Astrocyte of the hippocampus (primary cell): ENCODE results near the gene SUCLG2.

Source experiments
- DNase-seq: peaks from one replicate; pipeline ENCODE4 v3.0.0; 2011; ENCODE audit warnings: low read depth, low spot score

The SUCLG2 gene

GRCh38 chr3:67654099-67654843 lies at the start of gene SUCLG2:
Gene SUCLG2 (minus strand): TSS chr3:67654612. CDS start chr3:67654586, 26 bp downstream.
- peak; percentile 95 for DNase-seq

GRCh38 chr3:67700596-67700995 lies 46.2 kb upstream of the SUCLG2 start:
- DNase-seq, result no peak

GRCh38 chr3:67699882-67700281 lies 45.5 kb upstream of the SUCLG2 start:
- no peak for DNase-seq

DNA sequence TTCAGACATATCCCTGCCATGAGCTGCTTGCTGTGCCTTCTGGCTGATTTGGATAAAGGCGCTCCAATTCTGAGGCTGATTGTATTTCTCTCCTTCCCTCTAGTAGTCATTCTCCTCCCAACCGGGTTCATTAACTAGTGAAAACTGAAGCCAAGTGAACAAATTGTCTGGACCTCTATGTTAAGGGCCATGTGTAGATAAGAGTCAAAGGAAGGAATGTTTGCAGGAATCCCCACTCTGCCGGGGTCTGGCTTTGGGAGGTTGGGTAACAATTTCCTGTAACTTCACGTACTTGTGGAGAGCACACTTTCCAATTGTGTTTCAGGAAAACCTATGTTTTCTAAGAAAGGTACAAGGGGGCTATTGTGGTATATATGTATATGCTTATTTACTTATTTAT lies 38.2 kb upstream of the SUCLG2 start:
- peak; percentile 47 for DNase-seq

GRCh38 chr3:67691926-67692325 lies 37.5 kb upstream of the SUCLG2 start:
- no peak for DNase-seq

DNA sequence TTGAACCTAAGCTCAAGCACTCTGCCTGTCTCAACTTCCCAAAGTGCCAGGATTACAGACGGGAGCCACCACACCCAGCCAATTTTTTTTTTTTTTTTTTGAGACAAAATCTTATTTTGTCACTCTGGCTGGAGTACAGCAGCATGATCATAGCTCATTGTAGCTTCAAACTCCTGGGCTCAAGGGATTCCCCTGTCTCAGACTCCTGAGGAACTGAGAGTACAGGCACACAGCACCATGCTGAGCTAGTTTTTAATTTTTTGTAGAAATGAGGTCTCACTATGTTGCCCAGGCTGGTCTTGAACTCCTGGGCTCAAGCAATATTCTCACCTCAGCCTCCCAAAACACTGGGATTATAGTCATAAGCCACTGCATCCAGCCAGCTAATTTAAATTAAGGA lies 36.8 kb upstream of the SUCLG2 start:
- DNase-seq, result no peak

GRCh38 chr3:67689806-67690205 lies 35.4 kb upstream of the SUCLG2 start:
- no peak for DNase-seq

- no peak for DNase-seq
Measured at GRCh38 chr3:67688231-67688630, 33.8 kb upstream of the SUCLG2 start.

- no peak for DNase-seq
Measured at GRCh38 chr3:67686069-67686468, 31.7 kb upstream of the SUCLG2 start.

DNA sequence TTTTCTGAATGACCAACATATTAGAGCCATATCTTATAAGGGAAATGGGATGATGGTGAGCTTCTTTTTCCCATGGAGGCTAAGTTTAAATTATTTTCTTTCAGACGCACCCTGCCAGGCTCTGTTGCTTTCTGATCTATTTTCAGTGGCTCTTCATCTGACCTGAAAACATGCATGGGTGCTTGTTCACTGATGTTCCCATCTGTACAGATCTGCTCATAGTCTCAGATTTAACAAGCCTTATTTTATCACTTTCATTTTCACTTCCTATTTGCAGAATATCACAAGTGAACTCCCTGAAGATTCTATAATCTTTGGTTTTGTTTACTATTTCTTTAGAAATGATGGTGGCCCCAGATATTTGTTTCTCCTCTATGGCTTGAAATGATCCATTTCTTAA lies 31.1 kb upstream of the SUCLG2 start:
- DNase-seq, result no peak

- DNase-seq, result no peak
Measured at GRCh38 chr3:67684211-67684610, 29.8 kb upstream of the SUCLG2 start.

DNA sequence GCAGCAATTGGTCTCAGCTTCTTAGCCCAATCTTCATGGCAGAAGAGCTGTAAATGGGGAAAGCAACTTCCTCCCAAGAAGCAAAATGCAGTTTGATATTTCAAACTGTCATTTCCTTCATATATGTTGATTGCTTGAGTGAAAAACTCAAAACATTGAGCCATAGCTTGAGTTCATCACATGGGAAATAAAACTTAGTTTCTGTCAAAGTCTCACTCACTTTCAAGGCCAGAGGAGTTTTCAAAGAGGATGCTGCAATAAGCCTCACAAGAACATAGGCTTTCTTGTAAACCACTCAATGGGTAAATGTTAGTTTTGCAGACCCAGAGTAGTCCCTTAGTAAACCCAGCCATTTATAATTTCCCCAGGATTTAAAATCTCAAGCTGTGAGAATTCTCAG lies 29.1 kb upstream of the SUCLG2 start:
- DNase-seq, result no peak

GRCh38 chr3:67678665-67679064 lies 24.3 kb upstream of the SUCLG2 start:
- DNase-seq, result no peak

- no peak for DNase-seq
Measured at GRCh38 chr3:67674055-67674454, 19.6 kb upstream of the SUCLG2 start.

- no peak for DNase-seq
Measured at GRCh38 chr3:67662733-67663132, 8.3 kb upstream of the SUCLG2 start.

- no peak for DNase-seq
Measured at GRCh38 chr3:67661089-67661488, 6.7 kb upstream of the SUCLG2 start.

DNA sequence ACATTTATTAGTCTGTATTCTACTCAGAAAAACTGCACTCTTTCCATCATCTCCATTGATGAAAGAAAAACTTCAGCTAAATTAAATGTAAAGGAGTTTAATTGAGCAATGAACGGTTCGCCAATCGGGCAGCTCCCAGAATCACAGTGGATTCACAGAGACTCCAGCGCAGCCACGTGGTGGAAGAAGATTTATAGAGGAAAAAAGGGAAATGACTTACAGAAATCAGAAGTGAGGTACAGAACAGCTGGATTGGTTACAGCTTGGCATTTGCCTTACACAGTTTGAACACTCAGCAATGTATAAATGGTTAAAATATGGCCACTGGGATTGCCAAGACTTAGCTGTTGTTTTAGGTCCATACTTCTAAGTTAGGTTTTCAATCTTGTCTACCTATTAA lies 2.8 kb upstream of the SUCLG2 start:
- no peak for DNase-seq

- no peak for DNase-seq
Measured at GRCh38 chr3:67656614-67657013, 2.2 kb upstream of the SUCLG2 start.

DNA sequence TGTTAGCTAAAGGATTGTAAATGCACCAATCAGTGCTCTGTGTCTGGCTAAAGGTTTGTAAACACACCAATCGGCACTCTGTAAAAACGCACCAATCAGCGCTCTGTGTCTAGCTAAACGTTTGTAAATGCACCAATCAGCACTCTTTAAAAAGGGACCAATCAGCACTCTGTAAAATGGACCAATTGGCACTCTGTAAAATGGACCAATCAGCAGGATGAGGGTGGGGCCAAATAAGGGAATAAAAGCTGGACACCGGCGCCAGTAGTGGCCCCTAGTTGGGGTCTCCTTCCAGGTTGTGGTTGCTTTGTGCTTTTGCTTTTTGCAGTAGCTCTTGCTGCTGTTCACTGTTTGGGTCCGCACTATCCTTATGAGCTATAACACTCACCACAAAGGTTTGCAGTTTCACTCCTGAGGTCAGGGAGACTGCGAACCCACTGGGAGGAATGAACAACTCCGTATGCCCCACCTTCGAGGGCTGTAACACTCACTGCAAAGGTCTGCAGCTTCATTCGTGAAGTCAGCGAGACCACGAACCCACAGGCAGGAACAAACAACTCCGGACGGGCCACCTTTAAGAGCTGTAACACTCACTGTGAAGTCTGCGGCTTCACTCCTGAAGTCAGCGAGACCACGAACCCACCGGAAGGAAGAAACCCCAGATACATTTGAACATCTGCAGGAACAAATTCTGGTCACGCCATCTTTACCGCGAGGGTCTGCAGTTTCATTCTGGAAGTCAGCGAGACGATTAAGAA lies 1.1 kb upstream of the SUCLG2 start:
- no peak for DNase-seq

DNA sequence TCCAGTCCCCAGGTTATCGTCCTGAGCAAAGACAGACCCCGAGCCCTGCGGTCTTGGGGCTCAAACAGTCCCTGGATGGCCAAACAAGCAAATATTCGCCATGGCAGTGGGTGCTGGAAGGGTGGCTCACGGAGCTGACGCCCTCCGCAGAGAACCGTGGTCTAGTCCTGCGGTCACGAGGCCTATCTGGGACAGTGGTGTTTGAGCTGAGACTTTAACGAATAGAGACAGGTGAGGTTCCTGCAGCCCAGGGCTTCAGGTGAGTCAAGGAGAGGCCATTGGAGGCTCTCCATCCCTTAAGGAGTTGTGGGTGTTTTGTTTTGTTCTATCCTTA lies 399 bp upstream of the SUCLG2 start:
- no peak for DNase-seq

- DNase-seq, result no peak
Measured at GRCh38 chr3:67653425-67654098, 850 bp downstream of the SUCLG2 start.

GRCh38 chr3:67650084-67650483 lies 4.3 kb downstream of the SUCLG2 start:
- DNase-seq, result no peak

DNA sequence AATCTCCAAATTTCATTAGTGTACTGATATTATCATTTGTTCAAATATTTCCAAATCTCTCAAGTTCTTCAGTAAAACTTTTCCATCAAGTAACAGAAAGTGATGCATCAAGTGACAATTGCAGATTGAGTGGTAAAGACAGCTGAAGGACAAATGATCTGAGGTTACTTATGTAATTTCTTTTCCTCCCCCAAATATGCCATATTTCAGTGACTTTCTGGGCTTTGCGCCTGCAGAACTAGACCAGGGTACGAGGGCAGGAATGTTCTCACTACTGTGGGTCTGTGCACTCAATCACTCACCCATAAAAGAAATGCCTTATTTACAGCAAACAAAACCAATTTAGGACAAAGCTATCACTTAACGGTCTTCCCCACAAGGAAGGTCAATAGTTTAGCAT lies 4.7 kb downstream of the SUCLG2 start:
- DNase-seq, result peak; percentile 15
